HG02623 (cell line): ENCODE data around the gene TARS2.

Experiments
- ATAC-seq: cut with Tn5 transposase; IDR thresholded peaks from one replicate; pipeline ENCODE4 v1.9.1; 2021; ENCODE audit warnings: moderate library complexity; ENCODE audit not compliant: unreplicated experiment

The TARS2 gene

GRCh38 chr1:150486966-150487762 lies at the start of gene TARS2:
TARS2 (plus strand) TSS chr1:150487419; CDS start chr1:150487451, 32 bp downstream.
- ATAC-seq, result peak; percentile 99

- no peak for ATAC-seq
Observed at GRCh38 chr1:150441121-150441520, 46.1 kb upstream of the TARS2 start.

- ATAC-seq, result no peak
Observed at GRCh38 chr1:150444232-150444631, 43.0 kb upstream of the TARS2 start.

GRCh38 chr1:150456146-150456647 lies 31.0 kb upstream of the TARS2 start:
- no peak for ATAC-seq

- ATAC-seq, result no peak
Observed at GRCh38 chr1:150464422-150464826, 22.8 kb upstream of the TARS2 start.

- no peak for ATAC-seq
Observed at GRCh38 chr1:150466964-150467363, 20.3 kb upstream of the TARS2 start.

- ATAC-seq, result no peak
Observed at GRCh38 chr1:150469291-150469690, 17.9 kb upstream of the TARS2 start.

GRCh38 chr1:150472601-150473200 lies 14.5 kb upstream of the TARS2 start:
- no peak for ATAC-seq

GRCh38 chr1:150473659-150474058 lies 13.6 kb upstream of the TARS2 start:
- ATAC-seq, result no peak

GRCh38 chr1:150474869-150475268 lies 12.3 kb upstream of the TARS2 start:
- no peak for ATAC-seq

- no peak for ATAC-seq
Observed at GRCh38 chr1:150476754-150477153, 10.5 kb upstream of the TARS2 start.

- no peak for ATAC-seq
Observed at GRCh38 chr1:150477320-150477719, 9.9 kb upstream of the TARS2 start.

- no peak for ATAC-seq
Observed at GRCh38 chr1:150477733-150478132, 9.5 kb upstream of the TARS2 start.

- no peak for ATAC-seq
Observed at GRCh38 chr1:150479370-150479769, 7.8 kb upstream of the TARS2 start.

- ATAC-seq, result no peak
Observed at GRCh38 chr1:150479927-150480352, 7.3 kb upstream of the TARS2 start.

GRCh38 chr1:150484431-150484830 lies 2.8 kb upstream of the TARS2 start:
- no peak for ATAC-seq

- ATAC-seq, result no peak
Observed at GRCh38 chr1:150484861-150485260, 2.4 kb upstream of the TARS2 start.

- no peak for ATAC-seq
Observed at GRCh38 chr1:150487763-150488115, 520 bp downstream of the TARS2 start.

GRCh38 chr1:150493175-150493574 lies 6.0 kb downstream of the TARS2 start:
- no peak for ATAC-seq

GRCh38 chr1:150498342-150498741 lies 11.1 kb downstream of the TARS2 start:
- no peak for ATAC-seq

- no peak for ATAC-seq
Observed at GRCh38 chr1:150505431-150505830, 18.2 kb downstream of the TARS2 start.
